Esophagus squamous epithelium (tissue), 5 donors: Measurements from ENCODE around the gene PAM16. TPM values are rescaled to one million over a fixed set of nuclear protein-coding genes. Genes with fewer than 3 reads are reported as not detected.

Experiments used
- DNase-seq: peaks from one replicate; lab custom pipeline; 2025; lab: John Stamatoyannopoulos, UW
- H3K27ac ChIP-seq, 4 donors: fragments of 200-600 bp; sonication (generic); one replicate each; pipeline ENCODE4 v1.5.1; 2016 to 2019; ENCODE audit warnings: mild to moderate bottlenecking in 1 of 4
- H3K27me3 ChIP-seq, 4 donors: fragments of 200-600 bp; sonication (generic); 1 replicate in 3 of 4; 2 replicates in 1 of 4; pipeline versions ENCODE4 v1.5.1 to v1.6.0; 2017 to 2021; ENCODE audit warnings: antibody characterized with exemption in 1 of 4
- H3K36me3 ChIP-seq, 3 donors: fragments of 200-600 bp; sonication (generic); one replicate each; pipeline ENCODE4 v1.5.1; 2016 to 2019
- H3K4me1 ChIP-seq, 3 donors: fragments of 200-600 bp; sonication (generic); one replicate each; pipeline ENCODE4 v1.5.1; 2017 to 2019
- H3K4me3 ChIP-seq, 4 donors: fragments of 200-600 bp; sonication (generic); 1 replicate in 3 of 4; 2 replicates in 1 of 4; pipeline ENCODE4 v1.5.1; 2016 to 2019; ENCODE audit warnings: mild to moderate bottlenecking in 2 of 4, moderate library complexity in 1 of 4
- H3K9me3 ChIP-seq, 3 donors: fragments of 200-600 bp; sonication (generic); one replicate each; pipeline ENCODE4 v1.5.1; 2016 to 2019
- POLR2A ChIP-seq, 4 donors: fragments of 450-650 bp; IDR thresholded peaks; one replicate each; pipeline ENCODE4 v1.6.1; 2017; ENCODE audit warnings: antibody characterized with exemption in 4 of 4, mild to moderate bottlenecking in 4 of 4, moderate library complexity in 3 of 4
- WGBS, 2 donors: methylation state at CpG; one replicate each; pipeline ENCODE4 v1.1.5; 2018; 5-methylcytosine and 5-hydroxymethylcytosine counted together
- intact Hi-C: fragments of 100-400 bp; cut with DNase I; formaldehyde crosslinking; loops from one replicate; pipeline ENCODE4 v1.15.0; 2022
- total RNA-seq, 4 donors: library from RNA; depleted of rRNA; stranded (reverse); fragments of >200 nt; gene quantifications; one replicate each; pipeline ENCODE4 v1.1.0, GENCODE V29; 2016
- TF ChIP-seq, protein P1 (sequence below), 6 experiments: fragments of 450-650 bp in 4 of 6; fragments of 200-600 bp in 2 of 6; sonication (generic) in 2 of 6; IDR thresholded peaks; one replicate each; pipeline ENCODE4 v1.5.1; 2016 to 2019; ENCODE audit warnings: antibody characterized with exemption in 6 of 6, mild to moderate bottlenecking in 4 of 6, moderate library complexity in 4 of 6
- donor health status: DM: yes; HTN: yes; CAD: no.

Gene PAM16
- total RNA-seq, 4 donors from 2014 or later, result 29.5 to 40.8 (median 33.2) TPM

DNA sequence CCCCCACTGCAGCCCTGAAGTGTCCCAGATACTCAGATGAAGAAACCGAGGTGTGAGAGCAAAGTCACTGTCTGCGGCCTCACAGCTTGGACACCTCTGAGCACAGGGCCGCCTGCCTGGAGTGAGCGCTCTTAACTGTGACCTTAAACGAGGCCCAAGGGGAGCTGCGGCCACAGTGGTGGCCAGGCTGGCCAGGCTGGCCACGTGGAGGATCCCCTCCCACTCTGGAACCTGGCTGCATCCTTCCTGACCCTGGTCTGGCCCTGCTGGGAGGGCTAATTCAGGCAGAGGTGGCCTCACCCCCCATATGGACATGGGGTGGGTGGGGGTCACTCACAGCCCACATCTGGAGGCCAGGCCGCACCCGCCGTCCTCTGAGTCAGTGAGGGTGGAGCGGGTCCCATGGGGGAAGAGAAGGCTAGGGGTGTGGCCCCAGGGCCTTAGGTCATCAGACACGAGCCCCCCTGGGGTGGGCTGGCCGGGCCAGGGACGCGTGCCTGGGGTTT is 27.1 kb upstream of the PAM16 start:
- peaks cover 0 to 51% (median 9%) of the 10 kb centered on the region in 3 donors for H3K36me3 ChIP-seq
- DNase-seq, result no peak
- H3K4me1 ChIP-seq, result peaks cover 42 to 74% (median 50%) of the 10 kb centered on the region in 3 donors
- H3K27me3 ChIP-seq, result no peaks in the 10 kb centered on the region
- H3K4me3 ChIP-seq, result no peak overlapping the region
- no peaks in the 10 kb centered on the region for H3K9me3 ChIP-seq
- intact Hi-C loops, result no loop called here
- WGBS, 2 donors, result no CpG with 5 or more reads among the region's 15 CpGs
- TF ChIP-seq POLR2A (IDR thresholded peaks at IDR 0.05), result no peak
- TF ChIP-seq, protein P1, sequence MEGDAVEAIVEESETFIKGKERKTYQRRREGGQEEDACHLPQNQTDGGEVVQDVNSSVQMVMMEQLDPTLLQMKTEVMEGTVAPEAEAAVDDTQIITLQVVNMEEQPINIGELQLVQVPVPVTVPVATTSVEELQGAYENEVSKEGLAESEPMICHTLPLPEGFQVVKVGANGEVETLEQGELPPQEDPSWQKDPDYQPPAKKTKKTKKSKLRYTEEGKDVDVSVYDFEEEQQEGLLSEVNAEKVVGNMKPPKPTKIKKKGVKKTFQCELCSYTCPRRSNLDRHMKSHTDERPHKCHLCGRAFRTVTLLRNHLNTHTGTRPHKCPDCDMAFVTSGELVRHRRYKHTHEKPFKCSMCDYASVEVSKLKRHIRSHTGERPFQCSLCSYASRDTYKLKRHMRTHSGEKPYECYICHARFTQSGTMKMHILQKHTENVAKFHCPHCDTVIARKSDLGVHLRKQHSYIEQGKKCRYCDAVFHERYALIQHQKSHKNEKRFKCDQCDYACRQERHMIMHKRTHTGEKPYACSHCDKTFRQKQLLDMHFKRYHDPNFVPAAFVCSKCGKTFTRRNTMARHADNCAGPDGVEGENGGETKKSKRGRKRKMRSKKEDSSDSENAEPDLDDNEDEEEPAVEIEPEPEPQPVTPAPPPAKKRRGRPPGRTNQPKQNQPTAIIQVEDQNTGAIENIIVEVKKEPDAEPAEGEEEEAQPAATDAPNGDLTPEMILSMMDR (IDR thresholded peaks at IDR 0.05), result no peak
- peak overlapping the region; percentile 21 to 87 (median 72) for H3K27ac ChIP-seq

DNA sequence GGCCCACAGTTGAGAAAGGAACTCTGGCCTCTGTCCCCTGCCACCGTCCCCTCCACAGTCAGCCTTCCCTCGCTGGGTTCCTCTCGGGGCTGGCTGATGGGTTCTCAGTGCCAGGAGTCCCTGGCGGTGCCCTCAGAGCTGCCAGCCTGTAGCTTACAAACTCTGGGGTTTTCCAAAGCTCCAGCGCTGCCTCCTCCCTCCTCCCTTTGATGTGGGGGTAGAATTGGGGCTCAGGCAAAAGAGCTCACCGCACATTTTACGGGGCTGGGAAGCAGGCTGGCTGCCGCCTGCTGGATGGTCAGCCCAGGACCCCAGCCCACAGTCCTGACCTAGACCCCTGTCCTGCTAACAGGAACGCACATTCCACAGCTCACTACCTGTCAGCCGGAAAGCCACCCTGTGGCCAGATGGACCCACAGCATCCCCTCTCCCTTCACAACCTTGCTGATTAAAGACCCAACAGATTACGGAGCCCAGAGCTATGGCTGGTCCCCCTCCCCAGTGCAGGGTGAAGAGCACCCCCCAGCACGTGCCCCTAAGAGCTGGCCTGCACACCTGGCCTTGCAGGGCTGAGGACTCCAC is 26.5 kb upstream of the PAM16 start:
- 35 to 54% methylated on average over 4 of the region's 12 CpGs for WGBS, 2 donors
- peaks cover 0 to 46% (median 9%) of the 10 kb centered on the region in 3 donors for H3K36me3 ChIP-seq
- H3K4me1 ChIP-seq, result peaks cover 48 to 80% (median 56%) of the 10 kb centered on the region in 3 donors
- intact Hi-C loops, result no loop called here
- no peak for TF ChIP-seq POLR2A (IDR thresholded peaks at IDR 0.05)
- TF ChIP-seq, protein P1 (IDR thresholded peaks at IDR 0.05), result peak in 1 of 6 experiments; percentile 12
- DNase-seq, result no peak
- no peak overlapping the region for H3K4me3 ChIP-seq
- H3K9me3 ChIP-seq, result no peaks in the 10 kb centered on the region
- no peaks in the 10 kb centered on the region for H3K27me3 ChIP-seq
- H3K27ac ChIP-seq, result peak overlapping the region; percentile 59 to 87 (median 84)

- TF ChIP-seq, protein P1 (IDR thresholded peaks at IDR 0.05), result no peak
- no peak for TF ChIP-seq POLR2A (IDR thresholded peaks at IDR 0.05)
- Histone ChIP-seq H3K4me1 (peaks cover 54 to 86% (median 62%) of the 10 kb centered on the region in 3 donors), H3K27me3 (no peaks in the 10 kb centered on the region), H3K36me3 (peaks cover 0 to 39% (median 2%) of the 10 kb centered on the region in 3 donors), H3K9me3 (no peaks in the 10 kb centered on the region), H3K27ac (peak overlapping the region; percentile 84 to 90 (median 86)), H3K4me3 (peak overlapping the region in 2 of 4 donors; percentile 18 to 89)
- no peak for DNase-seq
- 40 to 69% methylated on average over 4 to 8 of the region's 27 CpGs for WGBS, 2 donors
- intact Hi-C loops, result no loop called here
Measured at GRCh38 chr16:4376893-4377572, 25.9 kb upstream of the PAM16 start.

- 63% methylated on average over 3 of the region's 31 CpGs; no CpG with 5 or more reads in 1 of the 2 donors for WGBS, 2 donors
- no peak for DNase-seq
- Histone ChIP-seq H3K4me3 (peak overlapping the region in 3 of 4 donors; percentile 18 to 89 (median 66)), H3K9me3 (no peaks in the 10 kb centered on the region), H3K4me1 (peaks cover 55 to 92% (median 65%) of the 10 kb centered on the region in 3 donors), H3K27ac (peak overlapping the region; percentile 84 to 90 (median 86)), H3K36me3 (peaks cover 0 to 32% (median 0%) of the 10 kb centered on the region in 3 donors), H3K27me3 (no peaks in the 10 kb centered on the region)
- intact Hi-C loops, result no loop called here
- TF ChIP-seq, protein P1 (IDR thresholded peaks at IDR 0.05), result no peak
- no peak for TF ChIP-seq POLR2A (IDR thresholded peaks at IDR 0.05)
Measured at GRCh38 chr16:4376126-4376892, 25.2 kb upstream of the PAM16 start.
